Tibial nerve (tissue), 4 donors: ENCODE results near the gene WASHC2A.
"Not testable (repeated sequence)": the region's sequence is repeated elsewhere in the genome, so short reads cannot be mapped to it uniquely, and the experiment has no call there.

Source experiments
- CTCF ChIP-seq, 5 experiments: fragments of 200-600 bp in 3 of 5; fragments of 450-650 bp in 2 of 5; sonication (generic) in 3 of 5; IDR thresholded peaks; one replicate each; pipeline ENCODE4 v1.5.1; 2016 to 2019; ENCODE audit warnings: antibody characterized with exemption in 5 of 5, mild to moderate bottlenecking in 3 of 5, moderate library complexity in 2 of 5
- EP300 ChIP-seq, 2 donors: sonication (generic); formaldehyde crosslinking; IDR thresholded peaks; one replicate each; pipeline ENCODE4 v1.6.1; 2017; ENCODE audit warnings: antibody characterized with exemption in 2 of 2, mild to moderate bottlenecking in 1 of 2
- POLR2A ChIP-seq, 2 donors: fragments of 450-650 bp; IDR thresholded peaks; one replicate each; pipeline ENCODE4 v1.6.1; 2017; ENCODE audit warnings: antibody characterized with exemption in 2 of 2, mild to moderate bottlenecking in 2 of 2, moderate library complexity in 2 of 2

- not testable (repeated sequence) for TF ChIP-seq CTCF, EP300, POLR2A (IDR thresholded peaks at IDR 0.05)
Measured at GRCh38 chr10:50094630-50095029, 26.9 kb downstream of the WASHC2A start.
